Ovary (tissue), 9 donors: ENCODE results near the gene TMEM59. TPM values are rescaled to one million over a fixed set of nuclear protein-coding genes. Genes with fewer than 3 reads are reported as not detected.
"Not testable (repeated sequence)": the region's sequence is repeated elsewhere in the genome, so short reads cannot be mapped to it uniquely, and the experiment has no call there.

Experiments
- DNase-seq, 5 donors: peaks; one replicate each; pipeline ENCODE4 v3.0.0-alpha.2; 2019 to 2020
- H3K27ac ChIP-seq, 2 donors: fragments of 200-600 bp; one replicate each; pipeline versions ENCODE4 v1.5.1 to v1.8.0; 2019 to 2022
- H3K27me3 ChIP-seq: fragments of 200-600 bp; one replicate; pipeline ENCODE4 v1.8.0; 2022
- H3K36me3 ChIP-seq: fragments of 200-600 bp; sonication (generic); one replicate; pipeline ENCODE4 v1.5.1; 2019
- H3K4me1 ChIP-seq: one replicate; pipeline ENCODE4 v1.8.1; 2013; ENCODE audit warnings: mild to moderate bottlenecking, moderate library complexity; ENCODE audit not compliant: insufficient read depth
- H3K4me3 ChIP-seq: fragments of 200-600 bp; sonication (generic); one replicate; pipeline ENCODE4 v1.5.1; 2017
- H3K9me3 ChIP-seq, 2 donors: fragments of 200-600 bp in 1 of 2; sonication (generic) in 1 of 2; one replicate each; pipeline versions ENCODE4 v1.5.1 to v1.8.1; 2013 to 2019; ENCODE audit warnings: mild to moderate bottlenecking in 1 of 2, moderate library complexity in 1 of 2
- EP300 ChIP-seq: sonication (generic); formaldehyde crosslinking; IDR thresholded peaks from one replicate; pipeline ENCODE4 v1.6.1; 2017; ENCODE audit warnings: antibody characterized with exemption
- POLR2A ChIP-seq: fragments of 450-650 bp; IDR thresholded peaks from one replicate; pipeline ENCODE4 v1.6.1; 2017; ENCODE audit warnings: antibody characterized with exemption, mild to moderate bottlenecking, moderate library complexity
- WGBS, 3 donors: extraction: QIAGEN DNeasy Blood & Tissue Kit in 1 of 3; methylation state at CpG; one replicate each; pipeline versions ENCODE4 v1.1.5 to v1.1.7; 2013 to 2017; 5-methylcytosine and 5-hydroxymethylcytosine counted together
- intact Hi-C, 4 donors: fragments of 100-400 bp; cut with DNase I; formaldehyde crosslinking; loops; one replicate each; pipeline versions ENCODE4 v1.11.0 to v1.15.1; 2022 to 2023
- polyA plus RNA-seq, 2 donors: library from polyadenylated mRNA; stranded (reverse); fragments of 200-250 nt in 1 of 2; fragments of 350-450 nt in 1 of 2; fragmentation: Illumina TruSeq in 1 of 2; extraction: RNeasy Lipid Tissue Mini Kit (QIAGEN cat#74804) in 1 of 2; gene quantifications; one replicate each; pipeline ENCODE4 v1.2.3, GENCODE V29; 2013 to 2014
- total RNA-seq, 7 donors: library from RNA; depleted of rRNA in 2 of 7; stranded (reverse); fragments of >200 nt in 2 of 7; fragmentation: NEBNext Ultra II Directional in 3 of 7; extraction: Animal tissue kit (Norgen Biotek cat#: 25700) in 3 of 7; gene quantifications; one replicate each; pipeline versions ENCODE4 v1.1.0 to v1.2.4, GENCODE V29; 2016 to 2023
- TF ChIP-seq, protein P1 (sequence below), 3 donors: fragments of 450-650 bp in 2 of 3; fragments of 200-600 bp in 1 of 3; IDR thresholded peaks; one replicate each; pipeline versions ENCODE4 v1.5.1 to v1.8.0; 2016 to 2022; ENCODE audit warnings: antibody characterized with exemption in 3 of 3, mild to moderate bottlenecking in 1 of 3
- donor health status: DM: no; HTN: no; CAD: no; lungs with moderate emphysema.
- donor health status: DM: no; HTN: no; CAD: no.
- donor health status: Bipolar disorder and iron deficiency.
- donor health status: DM: yes; HTN: yes; CAD: no.
- donor health status: DM: no; HTN: no; CAD: no.
- donor health status: DM: yes; HTN: yes; CAD: no.

TMEM59 gene
- total and polyA plus RNA-seq, 9 donors = 165 to 406 (median 268) TPM

DNA sequence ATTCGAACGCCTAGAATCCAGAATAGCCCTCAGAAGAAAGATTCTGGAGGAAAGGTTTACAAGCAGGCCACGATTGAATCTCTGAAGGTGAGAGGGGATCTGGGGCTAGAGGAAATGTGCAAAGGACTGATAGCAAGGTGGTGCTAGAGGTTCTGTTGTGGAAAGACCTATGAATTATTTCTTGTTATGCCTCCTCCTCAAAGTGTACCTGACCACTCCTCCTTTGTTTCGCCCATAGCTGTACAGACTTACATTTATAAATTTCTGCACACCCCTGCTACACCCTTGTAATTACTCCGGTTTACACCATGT is 1.4 kb upstream of the TMEM59 start:
- H3K27ac ChIP-seq = no peak overlapping the region
- intact Hi-C loops = loop anchor here in 2 of 4 donors (5.0 to 10.0 kb wide), 2 partner anchors 162 to 180 kb away; partner anchors contain the start of gene DIO1 (in 1 of the 2)
- TF ChIP-seq EP300 (no peak), POLR2A (no peak)
- TF ChIP-seq, protein P1, sequence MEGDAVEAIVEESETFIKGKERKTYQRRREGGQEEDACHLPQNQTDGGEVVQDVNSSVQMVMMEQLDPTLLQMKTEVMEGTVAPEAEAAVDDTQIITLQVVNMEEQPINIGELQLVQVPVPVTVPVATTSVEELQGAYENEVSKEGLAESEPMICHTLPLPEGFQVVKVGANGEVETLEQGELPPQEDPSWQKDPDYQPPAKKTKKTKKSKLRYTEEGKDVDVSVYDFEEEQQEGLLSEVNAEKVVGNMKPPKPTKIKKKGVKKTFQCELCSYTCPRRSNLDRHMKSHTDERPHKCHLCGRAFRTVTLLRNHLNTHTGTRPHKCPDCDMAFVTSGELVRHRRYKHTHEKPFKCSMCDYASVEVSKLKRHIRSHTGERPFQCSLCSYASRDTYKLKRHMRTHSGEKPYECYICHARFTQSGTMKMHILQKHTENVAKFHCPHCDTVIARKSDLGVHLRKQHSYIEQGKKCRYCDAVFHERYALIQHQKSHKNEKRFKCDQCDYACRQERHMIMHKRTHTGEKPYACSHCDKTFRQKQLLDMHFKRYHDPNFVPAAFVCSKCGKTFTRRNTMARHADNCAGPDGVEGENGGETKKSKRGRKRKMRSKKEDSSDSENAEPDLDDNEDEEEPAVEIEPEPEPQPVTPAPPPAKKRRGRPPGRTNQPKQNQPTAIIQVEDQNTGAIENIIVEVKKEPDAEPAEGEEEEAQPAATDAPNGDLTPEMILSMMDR (IDR thresholded peaks at IDR 0.05) = no peak

DNA sequence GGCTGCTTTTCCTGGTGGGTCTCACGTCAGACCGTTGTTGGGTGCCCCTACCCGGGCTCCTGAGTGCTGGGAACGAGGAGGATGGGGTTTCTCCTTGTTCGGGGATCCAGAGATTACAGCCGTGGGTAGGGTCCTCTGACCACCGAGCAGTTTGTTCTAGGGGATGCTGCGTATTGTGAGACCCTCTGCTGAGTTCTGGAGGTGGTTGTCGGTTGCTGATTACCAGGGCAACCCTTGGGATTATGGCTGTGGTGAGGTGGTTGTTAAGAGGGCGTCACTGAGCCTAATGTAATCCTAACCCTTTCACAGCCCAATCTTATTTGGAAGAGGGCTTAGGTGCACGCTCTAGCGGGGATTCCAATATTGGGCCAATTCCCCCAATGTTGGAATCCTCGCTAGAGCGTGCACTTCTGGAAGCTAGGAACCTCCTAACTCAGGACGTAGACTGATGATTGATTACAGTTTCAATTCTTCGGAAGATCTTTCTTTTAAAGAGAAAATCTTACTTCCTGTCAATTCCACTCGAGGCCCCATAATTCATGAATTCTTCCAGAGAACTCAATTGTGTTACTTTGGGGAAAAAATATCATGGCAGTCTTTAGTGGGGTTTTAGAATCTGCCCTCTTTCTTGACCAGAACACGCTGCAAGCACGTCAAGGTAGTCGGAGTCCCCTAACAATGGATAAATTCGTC is 887 bp upstream of the TMEM59 start:
- peaks cover 4% of the 10 kb centered on the region for H3K4me1 ChIP-seq
- H3K27ac ChIP-seq = peak overlapping the region; percentile 71 to 84

More for the DNA sequence above, 1.4 kb upstream of the TMEM59 start:
- H3K4me1 ChIP-seq = peaks cover 4% of the 10 kb centered on the region
- no peaks in the 10 kb centered on the region for H3K27me3 ChIP-seq
- 51 to 59% (median 55%) methylated on average over 5 of the region's 5 CpGs for WGBS, 3 donors
- no peak for DNase-seq
- H3K9me3 ChIP-seq = no peaks in the 10 kb centered on the region
- no peaks in the 10 kb centered on the region for H3K36me3 ChIP-seq
- H3K4me3 ChIP-seq = no peak overlapping the region

DNA sequence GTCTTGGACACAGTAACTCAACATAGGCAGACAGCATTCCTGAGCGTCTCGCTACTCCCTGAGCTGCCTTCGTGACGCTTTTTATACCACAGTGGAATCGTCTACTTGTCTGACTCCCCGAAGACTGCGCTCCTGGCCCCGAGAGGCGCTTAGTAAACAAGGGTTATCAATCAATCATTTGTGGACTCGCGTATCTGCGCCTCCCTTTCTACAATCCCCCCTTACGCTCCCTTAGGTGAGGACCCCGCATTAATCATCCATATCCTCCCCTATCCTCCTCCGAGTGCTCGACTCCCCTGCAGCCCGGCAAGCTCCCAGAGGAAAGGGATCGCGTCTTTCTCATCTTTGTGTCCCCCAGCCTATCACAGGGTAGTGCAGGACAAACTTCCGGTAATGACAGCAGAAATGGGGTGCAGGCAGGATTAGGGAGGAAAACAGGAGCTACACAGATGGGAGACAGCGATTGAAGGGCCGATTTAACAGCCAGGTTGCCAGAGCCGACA is 522 bp downstream of the TMEM59 start:
- peak overlapping the region; percentile 82 to 84 for H3K27ac ChIP-seq
- peaks cover 7% of the 10 kb centered on the region for H3K4me1 ChIP-seq
- H3K36me3 ChIP-seq = no peaks in the 10 kb centered on the region
- H3K4me3 ChIP-seq = peak overlapping the region; percentile 77
- no peaks in the 10 kb centered on the region for H3K27me3 ChIP-seq
- H3K9me3 ChIP-seq = no peaks in the 10 kb centered on the region
- 0 to 1% (median 0%) methylated on average over 23 of the region's 23 CpGs for WGBS, 3 donors
- intact Hi-C loops = loop anchor here in 2 of 4 donors (5.0 to 10.0 kb wide), 2 partner anchors 160 to 178 kb away; partner anchors contain the start of gene DIO1 (in 1 of the 2)
- no peak for TF ChIP-seq POLR2A
- no peak for TF ChIP-seq EP300
- TF ChIP-seq, protein P1 (IDR thresholded peaks at IDR 0.05) = no peak
- peak; percentile 23 to 43 (median 24) for DNase-seq

More for the DNA sequence above, 887 bp upstream of the TMEM59 start:
- TF ChIP-seq EP300 = no peak
- TF ChIP-seq POLR2A = no peak
- TF ChIP-seq, protein P1 (IDR thresholded peaks at IDR 0.05) = no peak
- Histone ChIP-seq H3K9me3 (no peaks in the 10 kb centered on the region), H3K27me3 (no peaks in the 10 kb centered on the region), H3K36me3 (no peaks in the 10 kb centered on the region), H3K4me3 (peak overlapping the region; percentile 77)
- no peak for DNase-seq
- intact Hi-C loops = loop anchor here in 2 of 4 donors (5.0 to 10.0 kb wide), 2 partner anchors 162 to 179 kb away; partner anchors contain the start of gene DIO1 (in 1 of the 2)
- WGBS, 3 donors = 11 to 14% (median 14%) methylated on average over 21 of the region's 21 CpGs

DNA sequence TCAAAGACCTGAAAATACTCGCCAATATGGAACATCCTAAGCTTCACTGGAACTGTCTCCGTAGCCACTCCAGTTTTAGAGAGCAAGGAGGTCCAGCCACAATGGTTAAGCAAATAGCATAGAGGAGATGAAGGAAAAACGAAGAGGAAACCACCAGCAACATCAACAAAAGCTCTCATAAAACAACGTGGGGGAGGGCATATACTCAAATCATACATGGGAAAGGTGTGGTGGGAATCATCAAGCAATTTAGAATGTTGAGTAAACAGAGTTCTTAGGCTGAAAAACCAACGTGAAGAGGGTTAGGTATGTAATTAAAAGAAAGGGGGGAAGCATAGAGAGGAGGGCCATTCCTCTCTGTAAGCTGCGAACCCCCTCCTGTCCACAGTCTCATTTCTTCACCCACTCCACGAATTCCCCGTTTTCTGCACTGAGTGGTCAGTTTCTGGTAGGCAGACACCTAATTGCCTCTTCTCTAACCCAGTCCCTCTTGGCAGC is 1.0 kb downstream of the TMEM59 start:
- no peaks in the 10 kb centered on the region for H3K9me3 ChIP-seq
- H3K36me3 ChIP-seq = no peaks in the 10 kb centered on the region
- TF ChIP-seq POLR2A = no peak
- no peak for TF ChIP-seq EP300
- intact Hi-C loops = loop anchor here in 2 of 4 donors (5.0 to 10.0 kb wide), 2 partner anchors 160 to 177 kb away; partner anchors contain the start of gene DIO1 (in 1 of the 2)
- H3K27me3 ChIP-seq = no peaks in the 10 kb centered on the region
- WGBS, 3 donors = 1 to 2% (median 1%) methylated on average over 8 of the region's 8 CpGs
- peaks cover 7% of the 10 kb centered on the region for H3K4me1 ChIP-seq
- DNase-seq = no peak
- peak overlapping the region; percentile 82 to 84 for H3K27ac ChIP-seq
- peak overlapping the region; percentile 77 for H3K4me3 ChIP-seq

DNA sequence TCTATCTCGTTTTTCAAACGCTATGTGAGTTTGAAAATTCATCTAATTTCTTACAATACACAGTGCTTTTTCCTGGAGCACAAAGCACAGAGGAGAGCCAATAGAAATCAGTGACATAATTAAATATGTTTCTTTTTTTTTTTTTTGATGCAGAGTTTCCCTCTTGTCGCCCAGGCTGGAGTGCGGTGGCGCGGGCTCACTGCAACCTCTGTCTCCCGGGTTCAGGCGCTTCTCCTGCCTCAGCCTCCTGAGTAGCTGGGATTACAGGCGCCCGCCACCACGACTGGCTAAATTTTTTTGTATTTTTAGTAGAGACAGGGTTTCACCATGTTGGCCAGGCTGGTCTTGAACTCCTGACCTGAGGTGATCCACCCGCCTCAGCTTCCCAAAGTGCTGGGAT is 2.6 kb downstream of the TMEM59 start:
- not testable (repeated sequence) for H3K27ac ChIP-seq, H3K9me3 ChIP-seq, H3K36me3 ChIP-seq, DNase-seq, H3K27me3 ChIP-seq, H3K4me1 ChIP-seq, H3K4me3 ChIP-seq
- WGBS, 3 donors = 93 to 96% (median 95%) methylated on average over 12 of the region's 12 CpGs
- intact Hi-C loops = loop anchor here in 2 of 4 donors (5.0 to 10.0 kb wide), 2 partner anchors 158 to 176 kb away; partner anchors contain the start of gene DIO1 (in 1 of the 2)
